Neuron (in vitro differentiated cells): ENCODE results near the gene PMIS2.

Source experiments
- H2AFZ ChIP-seq: one replicate; pipeline ENCODE4 v1.6.1; 2013; ENCODE audit warnings: low read depth, mild to moderate bottlenecking, inconsistent platforms, low read length, moderate library complexity
- H3K27me3 ChIP-seq: one replicate; pipeline ENCODE4 v1.6.1; 2013; ENCODE audit warnings: low read length; ENCODE audit not compliant: insufficient read depth
- H3K36me3 ChIP-seq: one replicate; pipeline ENCODE4 v1.6.1; 2013; ENCODE audit warnings: low read length; ENCODE audit not compliant: insufficient read depth
- H3K4me1 ChIP-seq: one replicate; pipeline ENCODE4 v1.6.1; 2013; ENCODE audit warnings: low read length; ENCODE audit not compliant: insufficient read depth
- H3K4me3 ChIP-seq: 2 replicates; pipeline ENCODE4 v1.5.1; 2013; ENCODE audit warnings: mild to moderate bottlenecking, low read length, moderate library complexity
- H3K9me3 ChIP-seq: one replicate; pipeline ENCODE4 v1.6.1; 2013; ENCODE audit warnings: low read length

Gene PMIS2

DNA sequence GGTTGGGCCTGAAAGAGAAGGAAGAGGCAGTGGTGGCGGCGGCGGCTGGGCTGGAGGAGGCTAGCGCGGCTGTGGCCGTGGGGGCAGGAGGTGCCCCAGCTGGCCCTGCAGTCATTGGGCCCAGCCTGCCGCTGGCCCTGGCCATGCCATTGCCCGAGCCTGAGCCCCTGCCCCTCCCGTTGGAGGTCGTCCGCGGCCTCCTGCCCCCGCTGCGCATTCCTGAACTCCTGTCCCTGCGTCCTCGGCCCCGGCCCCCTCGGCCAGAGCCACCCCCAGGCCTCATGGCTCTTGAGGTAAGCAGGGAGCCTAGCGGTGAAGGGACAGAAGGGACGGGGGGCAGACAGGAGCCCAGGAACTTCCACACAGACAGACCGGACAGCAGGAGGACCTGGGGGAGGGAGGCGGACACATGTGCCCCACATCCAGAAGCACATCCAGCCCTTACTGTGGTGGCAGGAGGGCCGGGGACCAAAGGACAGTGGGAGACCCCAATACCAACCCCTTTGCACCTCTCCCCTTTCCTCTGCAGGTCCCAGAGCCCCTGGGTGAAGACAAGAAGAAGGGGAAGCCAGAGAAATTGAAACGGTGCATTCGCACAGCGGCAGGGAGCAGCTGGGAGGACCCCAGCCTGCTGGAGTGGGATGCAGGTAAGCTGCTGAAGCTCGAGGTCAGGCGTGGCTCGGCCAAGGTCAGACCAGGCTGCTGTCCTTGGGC, 47.9 kb downstream of the PMIS2 start:
- H2AFZ ChIP-seq = no peak overlapping the region
- H3K4me3 ChIP-seq = no peak overlapping the region
- peaks cover 67% of the 10 kb centered on the region for H3K36me3 ChIP-seq
- no peaks in the 10 kb centered on the region for H3K27me3 ChIP-seq
- H3K4me1 ChIP-seq = peaks cover 5% of the 10 kb centered on the region
- H3K9me3 ChIP-seq = no peaks in the 10 kb centered on the region

DNA sequence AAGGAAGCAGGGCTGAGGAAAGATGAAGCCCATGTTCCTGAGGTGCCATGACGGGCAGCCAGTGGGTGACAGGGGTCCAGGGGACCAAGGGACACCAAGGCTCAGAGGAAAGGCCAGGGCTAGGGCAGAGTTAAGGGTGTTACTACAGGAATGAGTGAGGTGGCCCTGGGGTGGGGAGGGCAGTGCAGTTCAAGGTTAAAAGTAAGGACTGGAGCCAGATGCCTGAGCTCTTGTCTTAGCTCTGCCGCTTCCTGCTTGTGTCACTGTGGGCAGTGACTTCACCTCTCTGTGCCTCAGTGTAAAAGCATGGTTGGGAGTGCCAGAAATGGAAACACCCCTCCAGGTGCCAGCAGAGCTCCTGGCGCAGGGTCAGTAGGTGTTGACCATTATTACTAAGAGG, 50.7 kb downstream of the PMIS2 start:
- Histone ChIP-seq H3K36me3 (peaks cover 55% of the 10 kb centered on the region), H3K9me3 (no peaks in the 10 kb centered on the region), H3K27me3 (no peaks in the 10 kb centered on the region)

More for the DNA sequence above, 50.7 kb downstream of the PMIS2 start:
- Histone ChIP-seq H3K4me1 (no peaks in the 10 kb centered on the region), H3K4me3 (no peak overlapping the region), H2AFZ (no peak overlapping the region)
